CD14-positive monocyte (primary cell): ENCODE results near the gene SETSIP. TPM values are rescaled to one million over a fixed set of nuclear protein-coding genes. Genes with fewer than 3 reads are reported as not detected.

ENCODE experiments used
- DNase-seq, 3 donors: peaks; one replicate each; pipeline ENCODE4 v3.0.0-alpha.2; 2011 to 2022
- H2AFZ ChIP-seq: 2 replicates; pipeline ENCODE4 v1.6.0; 2012; ENCODE audit warnings: mild to moderate bottlenecking, low read depth, low read length, inconsistent platforms; ENCODE audit not compliant: insufficient read depth, poor library complexity, severe bottlenecking
- H3K27ac ChIP-seq, 2 donors: 1 replicate in 1 of 2; 2 replicates in 1 of 2; pipeline ENCODE4 v1.5.1; 2012 to 2013; ENCODE audit warnings: low read length in 2 of 2, control low read depth in 1 of 2, inconsistent platforms in 1 of 2, low read depth in 1 of 2, mild to moderate bottlenecking in 1 of 2
- H3K27me3 ChIP-seq, 2 donors: one replicate each; pipeline versions ENCODE4 v1.6.0 to v1.6.1; 2011 to 2013; ENCODE audit warnings: low read length in 2 of 2; ENCODE audit not compliant: control insufficient read depth in 2 of 2, insufficient read depth in 2 of 2
- H3K36me3 ChIP-seq, 2 donors: replicated peaks in 1 of 2; 1 replicate in 1 of 2; 2 replicates in 1 of 2; pipeline versions ENCODE4 v1.5.1 to v1.6.1; 2012 to 2013; ENCODE audit warnings: low read length in 2 of 2, control low read depth in 1 of 2, inconsistent platforms in 1 of 2, mild to moderate bottlenecking in 1 of 2; ENCODE audit not compliant: insufficient read depth in 2 of 2, control insufficient read depth in 1 of 2
- H3K4me1 ChIP-seq, 2 donors: 1 replicate in 1 of 2; 2 replicates in 1 of 2; pipeline versions ENCODE4 v1.5.1 to v1.6.1; 2012 to 2013; ENCODE audit warnings: low read length in 2 of 2, control low read depth in 1 of 2, inconsistent platforms in 1 of 2, mild to moderate bottlenecking in 1 of 2, moderate library complexity in 1 of 2; ENCODE audit not compliant: insufficient read depth in 2 of 2, control insufficient read depth in 1 of 2
- H3K4me2 ChIP-seq: replicated peaks from 2 replicates; pipeline ENCODE3; 2012; ENCODE audit warnings: low read length, moderate library complexity, mild to moderate bottlenecking; ENCODE audit not compliant: poor library complexity, severe bottlenecking; ENCODE audit errors: extremely low read depth
- H3K4me3 ChIP-seq, 3 experiments: fragments of 200-600 bp in 1 of 3; sonication (generic) in 1 of 3; replicated peaks in 1 of 3; 1 replicate in 2 of 3; 2 replicates in 1 of 3; pipeline ENCODE4 v1.5.1; 2011 to 2013; ENCODE audit warnings: low read length in 3 of 3, mild to moderate bottlenecking in 3 of 3, control low read depth in 2 of 3, low read depth in 2 of 3, inconsistent platforms in 1 of 3, moderate library complexity in 1 of 3
- H3K79me2 ChIP-seq: 2 replicates; pipeline ENCODE4 v1.6.0; 2012; ENCODE audit warnings: mild to moderate bottlenecking, control low read depth, inconsistent platforms, low read length, moderate library complexity; ENCODE audit not compliant: insufficient read depth
- H3K9ac ChIP-seq: 2 replicates; pipeline ENCODE4 v1.6.0; 2017; ENCODE audit warnings: low read length, mild to moderate bottlenecking; ENCODE audit not compliant: insufficient read depth, poor library complexity, severe bottlenecking
- H3K9me3 ChIP-seq, 2 donors: replicated peaks in 1 of 2; 1 replicate in 1 of 2; 2 replicates in 1 of 2; pipeline versions ENCODE4 v1.5.1 to v1.6.1; 2012 to 2013; ENCODE audit warnings: low read length in 2 of 2, control low read depth in 1 of 2; ENCODE audit not compliant: control insufficient read depth in 1 of 2, insufficient read depth in 1 of 2
- H4K20me1 ChIP-seq: 2 replicates; pipeline ENCODE4 v1.6.0; 2012; ENCODE audit warnings: mild to moderate bottlenecking, low read length, control low read depth, moderate library complexity; ENCODE audit not compliant: insufficient read depth
- H3K27ac Mint-ChIP-seq, 7 donors: one replicate each; pipeline ENCODE4 v1.8.0; 2020; ENCODE audit warnings: mild to moderate bottlenecking in 7 of 7, mixed read lengths in 7 of 7, moderate library complexity in 6 of 7, inconsistent platforms in 2 of 7
- H3K27me3 Mint-ChIP-seq, 3 donors: one replicate each; pipeline ENCODE4 v1.8.0; 2021 to 2022; ENCODE audit warnings: low read depth in 3 of 3, mild to moderate bottlenecking in 3 of 3, mixed read lengths in 3 of 3, moderate library complexity in 3 of 3, inconsistent platforms in 1 of 3
- H3K36me3 Mint-ChIP-seq, 2 donors: one replicate each; pipeline ENCODE4 v1.8.0; 2020; ENCODE audit warnings: mixed read lengths in 2 of 2, inconsistent platforms in 1 of 2, mild to moderate bottlenecking in 1 of 2
- H3K4me1 Mint-ChIP-seq: one replicate; pipeline ENCODE4 v1.8.0; 2020; ENCODE audit warnings: mild to moderate bottlenecking, mixed read lengths
- H3K4me3 Mint-ChIP-seq, 2 donors: one replicate each; pipeline ENCODE4 v1.8.0; 2020; ENCODE audit warnings: mild to moderate bottlenecking in 2 of 2, mixed read lengths in 2 of 2, moderate library complexity in 1 of 2
- H3K9me3 Mint-ChIP-seq, 7 donors: one replicate each; pipeline ENCODE4 v1.8.0; 2020 to 2022; ENCODE audit warnings: mixed read lengths in 7 of 7, mild to moderate bottlenecking in 6 of 7, moderate library complexity in 6 of 7, inconsistent platforms in 2 of 7
- WGBS: methylation state at CpG from one replicate; pipeline ENCODE4 v1.1.5; 2013; ENCODE audit warnings: missing lambda C conversion rate; ENCODE audit not compliant: insufficient coverage; 5-methylcytosine and 5-hydroxymethylcytosine counted together
- intact Hi-C, 2 donors: fragments of 100-400 bp; cut with micrococcal nuclease; formaldehyde crosslinking; loops; one replicate each; pipeline versions ENCODE4 v1.15.0 to v1.15.1; 2023
- polyA plus RNA-seq, 3 donors: library from polyadenylated mRNA; depleted of rRNA in 1 of 3; unstranded in 2 of 3; stranded (reverse) in 1 of 3; fragments of 300-500 nt in 2 of 3; fragments of >200 nt in 1 of 3; fragmentation: Illumina TruSeq in 2 of 3; gene quantifications; 1 replicate in 2 of 3; 2 replicates in 1 of 3; pipeline ENCODE4 v1.2.3, GENCODE V29; 2012 to 2021
- TF ChIP-seq, protein P1 (sequence below): fragments of 200-600 bp; IDR thresholded peaks from one replicate; pipeline ENCODE4 v1.8.0; 2022; ENCODE audit warnings: antibody characterized with exemption, mild to moderate bottlenecking

Gene SETSIP
- polyA plus RNA-seq, 3 donors: not detected

DNA sequence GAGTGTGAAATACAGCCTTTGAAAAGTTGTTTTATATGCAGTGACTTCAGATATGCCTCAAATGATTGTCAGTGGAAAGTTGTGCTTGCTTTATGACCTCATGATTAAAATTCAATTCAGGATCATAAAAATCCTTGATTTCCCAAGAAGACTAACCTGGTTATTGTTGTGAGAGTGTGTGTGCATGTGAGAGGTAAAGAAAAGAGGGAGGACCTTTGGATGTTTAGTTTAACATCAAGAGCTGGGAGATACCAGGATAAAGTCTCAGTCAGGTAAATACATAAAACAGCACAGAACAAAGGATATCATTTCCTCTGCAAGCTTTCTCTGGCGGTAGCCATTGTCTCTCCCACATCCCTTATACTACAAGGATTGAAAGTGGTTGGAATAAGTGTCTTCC, 19.4 kb upstream of the SETSIP start:
- H3K27ac Mint-ChIP-seq: peak overlapping the region in 1 of 7 donors; percentile 65
- H3K4me1 ChIP-seq: peaks cover 16 to 21% of the 10 kb centered on the region in 2 donors
- peaks cover 0 to 2% of the 10 kb centered on the region in 2 donors for H3K9me3 ChIP-seq
- no peak overlapping the region for H3K4me3 ChIP-seq
- H3K27me3 Mint-ChIP-seq: no peaks in the 10 kb centered on the region
- H3K9me3 Mint-ChIP-seq: peaks cover 0 to 9% (median 2%) of the 10 kb centered on the region in 7 donors
- no CpG with 5 or more reads among the region's 1 CpG for WGBS
- no peak overlapping the region for H3K4me2 ChIP-seq
- no peaks in the 10 kb centered on the region for H3K27me3 ChIP-seq
- H3K27ac ChIP-seq: no peak overlapping the region
- intact Hi-C loops: no loop called here
- TF ChIP-seq, protein P1, sequence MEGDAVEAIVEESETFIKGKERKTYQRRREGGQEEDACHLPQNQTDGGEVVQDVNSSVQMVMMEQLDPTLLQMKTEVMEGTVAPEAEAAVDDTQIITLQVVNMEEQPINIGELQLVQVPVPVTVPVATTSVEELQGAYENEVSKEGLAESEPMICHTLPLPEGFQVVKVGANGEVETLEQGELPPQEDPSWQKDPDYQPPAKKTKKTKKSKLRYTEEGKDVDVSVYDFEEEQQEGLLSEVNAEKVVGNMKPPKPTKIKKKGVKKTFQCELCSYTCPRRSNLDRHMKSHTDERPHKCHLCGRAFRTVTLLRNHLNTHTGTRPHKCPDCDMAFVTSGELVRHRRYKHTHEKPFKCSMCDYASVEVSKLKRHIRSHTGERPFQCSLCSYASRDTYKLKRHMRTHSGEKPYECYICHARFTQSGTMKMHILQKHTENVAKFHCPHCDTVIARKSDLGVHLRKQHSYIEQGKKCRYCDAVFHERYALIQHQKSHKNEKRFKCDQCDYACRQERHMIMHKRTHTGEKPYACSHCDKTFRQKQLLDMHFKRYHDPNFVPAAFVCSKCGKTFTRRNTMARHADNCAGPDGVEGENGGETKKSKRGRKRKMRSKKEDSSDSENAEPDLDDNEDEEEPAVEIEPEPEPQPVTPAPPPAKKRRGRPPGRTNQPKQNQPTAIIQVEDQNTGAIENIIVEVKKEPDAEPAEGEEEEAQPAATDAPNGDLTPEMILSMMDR: no peak
- no peaks in the 10 kb centered on the region for H3K79me2 ChIP-seq
- no peak for DNase-seq
- H4K20me1 ChIP-seq: no peaks in the 10 kb centered on the region
- H2AFZ ChIP-seq: no peak overlapping the region
- H3K4me1 Mint-ChIP-seq: peaks cover 24% of the 10 kb centered on the region
- H3K9ac ChIP-seq: no peak overlapping the region
- no peaks in the 10 kb centered on the region for H3K36me3 ChIP-seq
- H3K36me3 Mint-ChIP-seq: peaks cover 3 to 5% of the 10 kb centered on the region in 2 donors
- H3K4me3 Mint-ChIP-seq: no peak overlapping the region

DNA sequence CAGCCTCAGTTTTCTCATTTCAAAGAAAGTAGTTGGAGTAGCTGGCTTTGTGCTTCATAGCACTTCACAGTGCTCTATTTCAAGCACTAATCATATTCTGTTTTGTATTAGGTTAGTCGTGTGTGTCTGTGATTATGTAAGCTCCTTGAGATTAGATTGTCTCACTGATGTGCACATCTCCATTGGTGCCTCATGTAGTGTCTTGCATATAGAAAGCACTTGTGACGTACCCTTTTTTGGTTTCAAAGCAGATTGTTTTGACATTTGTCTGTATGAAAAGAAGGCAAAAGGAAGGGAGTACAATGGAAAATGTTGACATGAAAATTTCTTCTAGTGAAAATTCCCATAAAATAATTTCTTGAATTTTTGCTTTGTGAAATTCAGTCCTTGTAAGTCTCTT, 18.9 kb upstream of the SETSIP start:
- Mint-ChIP-seq H3K4me1 (peaks cover 24% of the 10 kb centered on the region), H3K4me3 (no peak overlapping the region), H3K27me3 (no peaks in the 10 kb centered on the region), H3K36me3 (peaks cover 3 to 5% of the 10 kb centered on the region in 2 donors), H3K27ac (no peak overlapping the region), H3K9me3 (peaks cover 0 to 9% (median 2%) of the 10 kb centered on the region in 7 donors)
- Histone ChIP-seq H3K9me3 (peaks cover 0 to 2% of the 10 kb centered on the region in 2 donors), H3K27me3 (no peaks in the 10 kb centered on the region), H3K4me2 (no peak overlapping the region), H3K27ac (no peak overlapping the region), H3K79me2 (no peaks in the 10 kb centered on the region), H4K20me1 (no peaks in the 10 kb centered on the region), H3K4me3 (no peak overlapping the region), H3K36me3 (no peaks in the 10 kb centered on the region), H2AFZ (no peak overlapping the region), H3K9ac (no peak overlapping the region), H3K4me1 (peaks cover 16 to 21% of the 10 kb centered on the region in 2 donors)
- WGBS: no CpG with 5 or more reads among the region's 2 CpGs
- no peak for DNase-seq
- TF ChIP-seq, protein P1: no peak
- intact Hi-C loops: no loop called here
